ENCODE data around the gene CD3G. TPM values are rescaled to one million over a fixed set of nuclear protein-coding genes. Genes with fewer than 3 reads are reported as not detected.

The CD3G gene
- total RNA-seq, 4 donors from 2014 or later, result 0.38 to 2.1 (median 1.4) TPM

GRCh38 chr11:118379497-118379896, 35.4 kb downstream of the CD3G start:
- no peak for TF ChIP-seq CTCF (IDR thresholded peaks at IDR 0.05; ENCODE audit: low read depth)

GRCh38 chr11:118380571-118380970, 36.4 kb downstream of the CD3G start:
- TF ChIP-seq CTCF (IDR thresholded peaks at IDR 0.05; ENCODE audit: low read depth), result no peak

GRCh38 chr11:118382954-118383353, 38.8 kb downstream of the CD3G start:
- no peak for TF ChIP-seq CTCF (IDR thresholded peaks at IDR 0.05; ENCODE audit: low read depth)

- no peak for TF ChIP-seq CTCF (IDR thresholded peaks at IDR 0.05; ENCODE audit: low read depth)
Observed at GRCh38 chr11:118383657-118384056, 39.5 kb downstream of the CD3G start.

GRCh38 chr11:118396097-118396501, 52.0 kb downstream of the CD3G start:
- no peak for TF ChIP-seq CTCF (IDR thresholded peaks at IDR 0.05; ENCODE audit: low read depth)

- TF ChIP-seq CTCF (IDR thresholded peaks at IDR 0.05; ENCODE audit: low read depth), result no peak
Observed at GRCh38 chr11:118397448-118397847, 53.3 kb downstream of the CD3G start.

GRCh38 chr11:118398791-118399559, 54.8 kb downstream of the CD3G start:
- TF ChIP-seq CTCF (IDR thresholded peaks at IDR 0.05; ENCODE audit: low read depth), result no peak

Data from subcutaneous adipose tissue (tissue), 4 donors.